Measurements from ENCODE around the gene ENAH. TPM values are rescaled to one million over a fixed set of nuclear protein-coding genes. Genes with fewer than 3 reads are reported as not detected.

ENAH gene
- total RNA-seq, 1 donor from 2014 or later: 749 TPM

GRCh38 chr1:225651376-225651871, 1.5 kb downstream of the ENAH start:
- peak overlapping the region; percentile 99 for H3K9ac ChIP-seq (ENCODE audit: low read length)
- TF ChIP-seq CTCF (IDR thresholded peaks at IDR 0.05; ENCODE audit: insufficient read depth, low read depth, low read length): no peak
- H3K27ac ChIP-seq (ENCODE audit: low read depth, low read length): peak overlapping the region; percentile 79
- Mint-ChIP-seq H3K9me3 (ENCODE audit: unreplicated experiment) (no peaks in the 10 kb centered on the region), H3K27me3 (ENCODE audit: low read depth, unreplicated experiment) (no peaks in the 10 kb centered on the region), H3K4me1 (ENCODE audit: low read depth, unreplicated experiment) (peaks cover 20% of the 10 kb centered on the region), H3K27ac (ENCODE audit: unreplicated experiment) (peak overlapping the region; percentile 95), H3K4me3 (ENCODE audit: unreplicated experiment) (peak overlapping the region; percentile 96), H3K36me3 (ENCODE audit: low read depth, unreplicated experiment) (peaks cover 24% of the 10 kb centered on the region)
- H3K4me1 ChIP-seq (ENCODE audit: insufficient read depth, low read length): peaks cover 28% of the 10 kb centered on the region
- FAIRE-seq (no peak), DNase-seq (ENCODE audit: low read depth) (peak; percentile 51)
- peak overlapping the region; percentile 80 for H3K4me3 ChIP-seq (ENCODE audit: insufficient read depth, low read depth, low read length)
- H3K79me2 ChIP-seq (ENCODE audit: insufficient read depth, low read length): peaks cover 70% of the 10 kb centered on the region
- no peaks in the 10 kb centered on the region for H3K9me3 ChIP-seq (ENCODE audit: insufficient read depth, low read depth, low read length)
- H4K20me1 ChIP-seq (ENCODE audit: insufficient read depth, low read length): peaks cover 37% of the 10 kb centered on the region
- H3K4me2 ChIP-seq (ENCODE audit: low read length): peak overlapping the region; percentile 84
- H2AFZ ChIP-seq (ENCODE audit: low read depth, low read length): no peak overlapping the region
- H3K27me3 ChIP-seq (ENCODE audit: insufficient read depth, low read length): no peaks in the 10 kb centered on the region
- no peaks in the 10 kb centered on the region for H3K36me3 ChIP-seq (ENCODE audit: insufficient read depth, low read length)

GRCh38 chr1:225650179-225650578, 2.7 kb downstream of the ENAH start:
- Histone ChIP-seq H3K27me3 (ENCODE audit: insufficient read depth, low read length) (no peaks in the 10 kb centered on the region), H3K27ac (ENCODE audit: low read depth, low read length) (no peak overlapping the region), H3K9me3 (ENCODE audit: insufficient read depth, low read depth, low read length) (no peaks in the 10 kb centered on the region), H3K9ac (ENCODE audit: low read length) (peak overlapping the region; percentile 99), H3K36me3 (ENCODE audit: insufficient read depth, low read length) (no peaks in the 10 kb centered on the region), H3K4me1 (ENCODE audit: insufficient read depth, low read length) (peaks cover 18% of the 10 kb centered on the region), H3K79me2 (ENCODE audit: insufficient read depth, low read length) (peaks cover 82% of the 10 kb centered on the region), H4K20me1 (ENCODE audit: insufficient read depth, low read length) (peaks cover 50% of the 10 kb centered on the region), H2AFZ (ENCODE audit: low read depth, low read length) (no peak overlapping the region), H3K4me2 (ENCODE audit: low read length) (peak overlapping the region; percentile 84), H3K4me3 (ENCODE audit: insufficient read depth, low read depth, low read length) (peak overlapping the region; percentile 80)
- peaks cover 24% of the 10 kb centered on the region for H3K36me3 Mint-ChIP-seq (ENCODE audit: low read depth, unreplicated experiment)
- peak overlapping the region; percentile 96 for H3K4me3 Mint-ChIP-seq (ENCODE audit: unreplicated experiment)
- H3K9me3 Mint-ChIP-seq (ENCODE audit: unreplicated experiment): no peaks in the 10 kb centered on the region
- no peak for DNase-seq (ENCODE audit: low read depth)
- peaks cover 17% of the 10 kb centered on the region for H3K4me1 Mint-ChIP-seq (ENCODE audit: low read depth, unreplicated experiment)
- no peak for FAIRE-seq
- H3K27me3 Mint-ChIP-seq (ENCODE audit: low read depth, unreplicated experiment): no peaks in the 10 kb centered on the region
- H3K27ac Mint-ChIP-seq (ENCODE audit: unreplicated experiment): peak overlapping the region; percentile 95
- no peak for TF ChIP-seq CTCF (IDR thresholded peaks at IDR 0.05; ENCODE audit: insufficient read depth, low read depth, low read length)

DNA sequence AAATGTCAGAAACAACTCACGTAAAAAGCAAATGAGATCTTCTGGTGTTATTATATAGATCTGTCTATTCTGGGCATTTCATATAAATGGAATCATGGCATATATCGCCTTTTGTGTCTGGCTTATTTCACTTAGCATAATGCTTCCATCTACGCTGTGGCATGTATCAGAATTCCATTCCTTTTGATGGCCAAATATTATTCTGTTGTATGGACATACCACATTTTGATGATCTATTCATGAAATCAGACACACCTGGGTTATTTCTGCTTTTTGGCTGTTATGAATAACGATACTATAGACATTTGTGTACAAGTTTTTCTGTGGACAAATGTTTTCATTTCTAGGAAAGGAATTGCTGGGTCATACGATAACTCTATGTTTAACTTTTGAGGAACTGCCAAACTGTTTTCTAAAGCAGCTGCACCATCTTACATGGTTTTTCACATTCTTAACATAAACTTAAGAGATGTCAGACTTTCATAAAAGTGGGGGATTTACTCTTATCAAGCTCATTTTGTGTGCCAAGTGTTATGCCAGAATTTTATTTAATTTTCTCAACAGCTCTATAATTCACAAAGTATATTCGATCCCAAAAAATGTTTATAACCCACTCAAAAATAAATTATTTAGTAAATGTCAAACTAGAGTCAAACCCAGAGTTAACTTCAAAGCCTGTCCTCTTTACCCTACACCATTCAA, 7.6 kb downstream of the ENAH start:
- Histone ChIP-seq H3K36me3 (ENCODE audit: insufficient read depth, low read length) (peaks cover 8% of the 10 kb centered on the region), H3K4me2 (ENCODE audit: low read length) (no peak overlapping the region), H3K4me3 (ENCODE audit: insufficient read depth, low read depth, low read length) (no peak overlapping the region), H3K9me3 (ENCODE audit: insufficient read depth, low read depth, low read length) (no peaks in the 10 kb centered on the region), H4K20me1 (ENCODE audit: insufficient read depth, low read length) (peaks cover 83% of the 10 kb centered on the region), H3K27me3 (ENCODE audit: insufficient read depth, low read length) (no peaks in the 10 kb centered on the region), H2AFZ (ENCODE audit: low read depth, low read length) (no peak overlapping the region), H3K4me1 (ENCODE audit: insufficient read depth, low read length) (peaks cover 9% of the 10 kb centered on the region), H3K27ac (ENCODE audit: low read depth, low read length) (no peak overlapping the region), H3K79me2 (ENCODE audit: insufficient read depth, low read length) (peaks cover 99% of the 10 kb centered on the region), H3K9ac (ENCODE audit: low read length) (no peak overlapping the region)
- DNase-seq (ENCODE audit: low read depth) (no peak), FAIRE-seq (no peak)
- Mint-ChIP-seq H3K27ac (ENCODE audit: unreplicated experiment) (peak overlapping the region; percentile 69), H3K4me3 (ENCODE audit: unreplicated experiment) (peak overlapping the region; percentile 96), H3K36me3 (ENCODE audit: low read depth, unreplicated experiment) (peaks cover 23% of the 10 kb centered on the region), H3K9me3 (ENCODE audit: unreplicated experiment) (no peaks in the 10 kb centered on the region), H3K27me3 (ENCODE audit: low read depth, unreplicated experiment) (no peaks in the 10 kb centered on the region), H3K4me1 (ENCODE audit: low read depth, unreplicated experiment) (peaks cover 28% of the 10 kb centered on the region)
- TF ChIP-seq EZH2 (IDR thresholded peaks at IDR 0.05; ENCODE audit: insufficient read depth, low read length): no peak
- no peak for TF ChIP-seq CTCF (IDR thresholded peaks at IDR 0.05; ENCODE audit: insufficient read depth, low read depth, low read length)
